Measurements from ENCODE around the gene DDX1. TPM values are rescaled to one million over a fixed set of nuclear protein-coding genes. Genes with fewer than 3 reads are reported as not detected.
"Not testable (repeated sequence)": the region's sequence is repeated elsewhere in the genome, so short reads cannot be mapped to it uniquely, and the experiment has no call there.

DDX1 gene
- total and polyA plus RNA-seq, 2 donors (not counting 1 experiment from before 2014, with no cell fraction given): 13.2 to 52.6 TPM

GRCh38 chr2:15679386-15679924 is 87.8 kb downstream of the DDX1 start:
- ChIA-PET POLR2A (no interaction called here), CTCF (no interaction called here)
- TF ChIP-seq CTCF (IDR thresholded peaks at IDR 0.05) (no peak), EZH2 (IDR thresholded peaks at IDR 0.05; ENCODE audit: borderline replicate concordance, insufficient read depth, low read depth, low read length, poor library complexity, severe bottlenecking) (no peak)
- Histone ChIP-seq H3K9me3 (ENCODE audit: control extremely low read depth in 1 of 3, control insufficient read depth in 2 of 3, insufficient read depth in 1 of 3, low read length in 2 of 3) (no peaks in the 10 kb centered on the region), H4K20me1 (ENCODE audit: control insufficient read depth, insufficient read depth, low read length, poor library complexity, severe bottlenecking) (no peaks in the 10 kb centered on the region), H3K27me3 (replicated peaks in 1 of 4; ENCODE audit: control extremely low read depth in 1 of 4, control insufficient read depth in 3 of 4, insufficient read depth in 4 of 4, low read length in 3 of 4) (no peaks in the 10 kb centered on the region), H3K36me3 (replicated peaks in 1 of 2; ENCODE audit: control extremely low read depth in 1 of 2, control insufficient read depth in 1 of 2, extremely low read depth in 1 of 2, insufficient read depth in 2 of 2, low read length in 1 of 2) (no peaks in the 10 kb centered on the region), H3K9ac (ENCODE audit: low read length) (no peak overlapping the region), H3K4me3 (ENCODE audit: control extremely low read depth in 1 of 5, extremely low read depth in 1 of 5, insufficient read depth in 1 of 5, low read depth in 2 of 5, low read length in 4 of 5) (no peak overlapping the region), H3K4me1 (ENCODE audit: control insufficient read depth in 2 of 2, insufficient read depth in 2 of 2, low read length in 2 of 2) (no peaks in the 10 kb centered on the region), H3K79me2 (ENCODE audit: control insufficient read depth, insufficient read depth, low read length) (no peaks in the 10 kb centered on the region), H2AFZ (ENCODE audit: insufficient read depth, low read depth, low read length, poor library complexity, severe bottlenecking) (no peak overlapping the region), H3K4me2 (replicated peaks; ENCODE audit: low read depth, low read length, poor library complexity, severe bottlenecking) (no peak overlapping the region), H3K27ac (ENCODE audit: low read length in 2 of 2) (no peak overlapping the region)
- intact Hi-C loops (cut with micrococcal nuclease): no loop called here
- 89% methylated on average over 1 of the region's 3 CpGs for WGBS (ENCODE audit: insufficient coverage)
- Mint-ChIP-seq H3K4me1 (no peaks in the 10 kb centered on the region), H3K27me3 (peaks cover 8% of the 10 kb centered on the region), H3K9me3 (ENCODE audit: insufficient read depth) (no peaks in the 10 kb centered on the region), H3K4me3 (no peak overlapping the region), H3K27ac (no peak overlapping the region)
- ATAC-seq (ENCODE audit: low read depth) (no peak), DNase-seq (no peak)

DNA sequence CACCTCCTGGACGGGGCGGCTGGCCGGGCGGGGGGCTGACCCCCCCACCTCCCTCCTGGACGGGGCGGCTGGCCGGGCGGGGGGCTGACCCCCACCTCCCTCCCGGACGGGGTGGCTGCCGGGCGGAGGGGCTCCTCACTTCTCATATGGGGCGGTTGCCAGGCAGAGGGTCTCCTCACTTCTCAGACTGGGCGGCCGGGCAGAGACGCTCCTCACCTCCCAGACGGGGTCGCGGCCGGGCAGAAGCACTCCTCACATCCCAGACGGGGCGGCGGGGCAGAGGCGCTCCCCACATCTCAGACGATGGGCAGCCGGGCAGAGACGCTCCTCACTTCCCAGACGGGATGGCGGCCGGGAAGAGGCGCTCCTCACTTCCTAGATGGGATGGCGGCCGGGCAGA is 88.5 kb downstream of the DDX1 start:
- CTCF ChIA-PET; intact Hi-C loops (cut with micrococcal nuclease); H3K27ac ChIP-seq (ENCODE audit: low read length in 2 of 2): not testable (repeated sequence)

More for the DNA sequence above, 88.5 kb downstream of the DDX1 start:
- H3K4me1 Mint-ChIP-seq; H3K27ac Mint-ChIP-seq; H3K4me1 ChIP-seq (ENCODE audit: control insufficient read depth in 2 of 2, insufficient read depth in 2 of 2, low read length in 2 of 2); H3K4me2 ChIP-seq (replicated peaks; ENCODE audit: low read depth, low read length, poor library complexity, severe bottlenecking); H3K4me3 ChIP-seq (ENCODE audit: control extremely low read depth in 1 of 5, extremely low read depth in 1 of 5, insufficient read depth in 1 of 5, low read depth in 2 of 5, low read length in 4 of 5); POLR2A ChIA-PET; H3K4me3 Mint-ChIP-seq; H3K9me3 ChIP-seq (ENCODE audit: control extremely low read depth in 1 of 3, control insufficient read depth in 2 of 3, insufficient read depth in 1 of 3, low read length in 2 of 3); H2AFZ ChIP-seq (ENCODE audit: insufficient read depth, low read depth, low read length, poor library complexity, severe bottlenecking); H3K79me2 ChIP-seq (ENCODE audit: control insufficient read depth, insufficient read depth, low read length); H4K20me1 ChIP-seq (ENCODE audit: control insufficient read depth, insufficient read depth, low read length, poor library complexity, severe bottlenecking); H3K9ac ChIP-seq (ENCODE audit: low read length); H3K9me3 Mint-ChIP-seq (ENCODE audit: insufficient read depth); H3K27me3 ChIP-seq (replicated peaks in 1 of 4; ENCODE audit: control extremely low read depth in 1 of 4, control insufficient read depth in 3 of 4, insufficient read depth in 4 of 4, low read length in 3 of 4); H3K36me3 ChIP-seq (replicated peaks in 1 of 2; ENCODE audit: control extremely low read depth in 1 of 2, control insufficient read depth in 1 of 2, extremely low read depth in 1 of 2, insufficient read depth in 2 of 2, low read length in 1 of 2); DNase-seq; H3K27me3 Mint-ChIP-seq; ATAC-seq (ENCODE audit: low read depth): not testable (repeated sequence)
- no CpG with 5 or more reads among the region's 33 CpGs for WGBS (ENCODE audit: insufficient coverage)

Other genes starting within 250 kb of the DDX1 start
- 37.3 and 37.7 TPM in 2 replicates for gene NBAS, start 30.5 kb upstream of the DDX1 start, total RNA-seq
- 10.6 and 11.4 TPM in 2 replicates for gene NBAS, start 30.5 kb upstream of the DDX1 start, polyA plus RNA-seq